ENCODE results near the gene OTOP1. TPM values are rescaled to one million over a fixed set of nuclear protein-coding genes. Genes with fewer than 3 reads are reported as not detected.
A peak's percentile ranks its signal among the peaks of the same experiment; 100 is the strongest.

Gene OTOP1, protein sequence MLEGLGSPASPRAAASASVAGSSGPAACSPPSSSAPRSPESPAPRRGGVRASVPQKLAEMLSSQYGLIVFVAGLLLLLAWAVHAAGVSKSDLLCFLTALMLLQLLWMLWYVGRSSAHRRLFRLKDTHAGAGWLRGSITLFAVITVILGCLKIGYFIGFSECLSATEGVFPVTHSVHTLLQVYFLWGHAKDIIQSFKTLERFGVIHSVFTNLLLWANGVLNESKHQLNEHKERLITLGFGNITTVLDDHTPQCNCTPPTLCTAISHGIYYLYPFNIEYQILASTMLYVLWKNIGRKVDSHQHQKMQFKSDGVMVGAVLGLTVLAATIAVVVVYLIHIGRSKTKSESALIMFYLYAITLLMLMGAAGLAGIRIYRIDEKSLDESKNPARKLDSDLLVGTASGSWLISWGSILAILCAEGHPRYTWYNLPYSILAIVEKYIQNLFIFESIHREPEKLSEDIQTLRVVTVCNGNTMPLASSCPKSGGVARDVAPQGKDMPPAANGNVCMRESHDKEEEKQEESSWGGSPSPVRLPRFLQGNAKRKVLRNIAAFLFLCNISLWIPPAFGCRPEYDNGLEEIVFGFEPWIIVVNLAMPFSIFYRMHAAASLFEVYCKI
- under 1 TPM; 0.25 to 0.63 TPM for total RNA-seq
- polyA plus RNA-seq (ENCODE audit: insufficient read depth, low read depth, low replicate concordance), result not detected
- long read RNA-seq, donor 1, result 0 reads
- long read RNA-seq, donor 2, result 0 reads

DNA sequence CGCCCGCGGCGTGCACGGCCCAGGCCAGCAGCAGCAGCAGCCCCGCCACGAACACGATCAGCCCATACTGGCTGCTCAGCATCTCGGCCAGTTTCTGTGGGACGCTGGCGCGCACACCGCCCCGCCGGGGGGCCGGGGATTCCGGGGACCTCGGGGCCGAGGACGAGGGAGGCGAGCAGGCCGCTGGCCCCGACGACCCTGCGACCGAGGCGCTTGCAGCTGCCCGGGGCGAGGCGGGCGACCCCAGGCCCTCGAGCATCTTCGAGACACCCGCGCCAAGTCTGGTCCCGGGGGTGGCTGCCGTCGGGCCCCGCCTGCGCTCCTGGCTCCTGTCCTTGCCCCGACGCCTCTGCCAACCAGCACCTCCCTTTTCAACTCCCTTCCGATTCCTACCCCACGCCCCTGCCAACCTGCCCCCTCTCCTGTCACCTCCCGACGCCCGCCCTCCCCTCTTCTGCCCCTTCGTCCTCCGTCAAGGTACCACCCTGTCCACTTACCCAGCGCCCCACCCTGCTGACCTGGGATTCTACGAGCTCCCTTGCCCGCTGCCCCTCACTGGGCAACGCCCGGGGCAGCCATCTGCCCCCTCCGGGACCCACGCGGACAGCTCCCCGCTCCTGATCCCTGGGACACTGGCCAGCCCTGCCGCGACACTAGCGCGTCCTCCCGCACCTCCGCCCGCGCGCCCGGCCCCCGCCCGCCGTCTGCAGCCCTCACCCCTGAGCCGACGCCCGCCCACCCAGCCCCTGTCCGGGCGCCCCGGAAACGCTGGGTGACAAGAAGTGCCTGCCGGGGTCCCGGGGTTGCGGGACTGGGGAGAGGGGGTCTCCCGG is at the start of gene OTOP1:
OTOP1 (minus strand) TSS at position 324 of the 833 bp plus-strand sequence; CDS start at position 259, 65 bp downstream.
- Histone ChIP-seq H3K27me3 (no peaks in the 10 kb centered on the region), H3K4me3 (peak within 1 kb of the TSS in 1 of 2 donors; percentile 6), H3K36me3 (ENCODE audit: low read depth, missing control alignments) (no peaks in the 10 kb centered on the region), H3K27ac (no peak within 1 kb of the TSS), H3K4me1 (no peaks in the 10 kb centered on the region), H3K9me3 (no peaks in the 10 kb centered on the region)
- DNase-seq, result no peak
- no peak for TF ChIP-seq POLR2A (IDR thresholded peaks at IDR 0.05)
- TF ChIP-seq, protein P1, sequence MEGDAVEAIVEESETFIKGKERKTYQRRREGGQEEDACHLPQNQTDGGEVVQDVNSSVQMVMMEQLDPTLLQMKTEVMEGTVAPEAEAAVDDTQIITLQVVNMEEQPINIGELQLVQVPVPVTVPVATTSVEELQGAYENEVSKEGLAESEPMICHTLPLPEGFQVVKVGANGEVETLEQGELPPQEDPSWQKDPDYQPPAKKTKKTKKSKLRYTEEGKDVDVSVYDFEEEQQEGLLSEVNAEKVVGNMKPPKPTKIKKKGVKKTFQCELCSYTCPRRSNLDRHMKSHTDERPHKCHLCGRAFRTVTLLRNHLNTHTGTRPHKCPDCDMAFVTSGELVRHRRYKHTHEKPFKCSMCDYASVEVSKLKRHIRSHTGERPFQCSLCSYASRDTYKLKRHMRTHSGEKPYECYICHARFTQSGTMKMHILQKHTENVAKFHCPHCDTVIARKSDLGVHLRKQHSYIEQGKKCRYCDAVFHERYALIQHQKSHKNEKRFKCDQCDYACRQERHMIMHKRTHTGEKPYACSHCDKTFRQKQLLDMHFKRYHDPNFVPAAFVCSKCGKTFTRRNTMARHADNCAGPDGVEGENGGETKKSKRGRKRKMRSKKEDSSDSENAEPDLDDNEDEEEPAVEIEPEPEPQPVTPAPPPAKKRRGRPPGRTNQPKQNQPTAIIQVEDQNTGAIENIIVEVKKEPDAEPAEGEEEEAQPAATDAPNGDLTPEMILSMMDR (IDR thresholded peaks at IDR 0.05), result no peak
- WGBS, 2 donors, result 5 to 7% methylated on average over 33 to 65 of the region's 82 CpGs
- intact Hi-C loops (cut with DNase I; ENCODE audit: low total_unique reads), result no loop called here

DNA sequence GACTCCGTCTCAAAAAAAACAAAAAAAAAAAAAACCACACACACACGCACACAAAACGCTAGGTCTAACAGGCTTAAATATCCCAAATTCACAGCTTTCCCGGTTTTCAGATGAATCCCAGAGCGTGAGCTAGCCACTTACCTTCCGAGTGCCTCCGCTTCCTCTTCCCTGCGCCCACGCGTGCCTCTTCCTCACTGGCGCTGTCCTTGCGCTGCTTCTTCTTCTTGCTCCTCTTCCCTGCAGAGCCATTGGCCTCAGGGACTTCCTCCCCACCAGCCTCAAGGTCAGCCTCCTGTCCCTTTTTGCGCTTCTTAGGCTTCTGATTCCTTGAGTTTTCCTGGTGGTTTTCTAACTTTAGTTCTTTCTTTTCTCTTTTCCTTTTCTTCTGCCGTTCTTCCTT is 47.5 kb upstream of the OTOP1 start:
- TF ChIP-seq, protein P1 (IDR thresholded peaks at IDR 0.05), result no peak
- TF ChIP-seq POLR2A (IDR thresholded peaks at IDR 0.05), result no peak
- Histone ChIP-seq H3K4me3 (no peak overlapping the region), H3K9me3 (no peaks in the 10 kb centered on the region), H3K4me1 (no peaks in the 10 kb centered on the region), H3K27ac (no peak overlapping the region), H3K36me3 (ENCODE audit: low read depth, missing control alignments) (no peaks in the 10 kb centered on the region), H3K27me3 (no peaks in the 10 kb centered on the region)
- WGBS, 2 donors, result 85 to 95% methylated on average over 14 of the region's 14 CpGs
- intact Hi-C loops (cut with DNase I; ENCODE audit: low total_unique reads), result no loop called here
- no peak for DNase-seq

DNA sequence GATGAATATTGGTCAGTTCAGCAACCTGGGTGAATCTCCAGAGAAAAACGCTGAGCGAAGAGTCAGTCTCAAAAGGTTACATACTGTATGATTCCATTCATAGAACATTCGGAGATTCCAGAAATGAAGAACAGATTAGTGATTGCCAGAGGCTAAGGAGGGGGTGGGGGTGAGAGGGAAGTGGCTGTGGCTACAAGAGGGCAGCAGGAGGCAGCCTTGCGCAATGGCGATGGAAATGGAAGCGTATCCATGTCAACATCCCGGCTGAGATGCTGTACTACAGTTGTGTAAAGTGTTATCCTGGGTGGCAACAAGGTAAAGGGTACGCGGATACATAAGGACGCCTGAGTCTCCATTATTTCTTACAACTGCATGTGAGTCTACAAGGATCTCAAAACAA is 45.2 kb upstream of the OTOP1 start:
- WGBS, 2 donors, result 61 to 79% methylated on average over 10 of the region's 10 CpGs
- H3K36me3 ChIP-seq (ENCODE audit: low read depth, missing control alignments), result no peaks in the 10 kb centered on the region
- intact Hi-C loops (cut with DNase I; ENCODE audit: low total_unique reads), result no loop called here

DNA sequence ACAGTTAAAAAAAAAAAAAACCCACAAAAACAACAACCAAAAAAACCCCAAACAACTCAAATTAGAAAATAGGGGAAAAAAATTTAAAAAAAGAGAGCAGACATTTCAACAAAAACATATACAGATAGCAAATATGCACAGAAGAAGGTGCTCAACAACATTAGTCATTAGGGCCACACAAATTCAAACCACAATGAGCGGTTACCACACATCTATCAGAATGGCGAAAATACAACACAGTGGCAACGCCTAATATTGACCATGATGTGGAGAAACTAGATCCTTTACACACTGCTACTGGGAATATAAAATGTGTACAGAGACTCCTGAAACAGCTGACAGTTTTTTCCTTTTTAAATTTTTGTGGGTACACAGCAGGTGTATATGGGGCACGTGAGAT is 43.8 kb upstream of the OTOP1 start:
- H3K4me3 ChIP-seq, result no peak overlapping the region
- TF ChIP-seq, protein P1 (IDR thresholded peaks at IDR 0.05), result no peak
- TF ChIP-seq POLR2A (IDR thresholded peaks at IDR 0.05), result no peak
- WGBS, 2 donors, result 68 to 70% methylated on average over 4 of the region's 4 CpGs
- H3K36me3 ChIP-seq (ENCODE audit: low read depth, missing control alignments), result no peaks in the 10 kb centered on the region
- no peak for DNase-seq
- intact Hi-C loops (cut with DNase I; ENCODE audit: low total_unique reads), result no loop called here
- no peak overlapping the region for H3K27ac ChIP-seq
- no peaks in the 10 kb centered on the region for H3K4me1 ChIP-seq
- H3K27me3 ChIP-seq, result no peaks in the 10 kb centered on the region
- no peaks in the 10 kb centered on the region for H3K9me3 ChIP-seq

More for the DNA sequence above, 45.2 kb upstream of the OTOP1 start:
- no peak for TF ChIP-seq POLR2A (IDR thresholded peaks at IDR 0.05)
- TF ChIP-seq, protein P1 (IDR thresholded peaks at IDR 0.05), result peak in 1 of 3 experiments; percentile 22
- no peaks in the 10 kb centered on the region for H3K9me3 ChIP-seq
- H3K4me1 ChIP-seq, result no peaks in the 10 kb centered on the region
- DNase-seq, result peak; percentile 67
- no peak overlapping the region for H3K27ac ChIP-seq
- H3K27me3 ChIP-seq, result no peaks in the 10 kb centered on the region
- H3K4me3 ChIP-seq, result no peak overlapping the region
